Glutamatergic neuron (in vitro differentiated cells): Measurements from ENCODE around the gene PHLPP1. TPM values are rescaled to one million over a fixed set of nuclear protein-coding genes. Genes with fewer than 3 reads are reported as not detected.

Experiments
- DNase-seq: peaks from one replicate; pipeline ENCODE4 v3.0.0; 2022
- H3K27ac Mint-ChIP-seq: one replicate; pipeline ENCODE4 v1.8.0; 2020; ENCODE audit warnings: mild to moderate bottlenecking, mixed read lengths, inconsistent platforms; ENCODE audit not compliant: unreplicated experiment
- H3K27me3 Mint-ChIP-seq: one replicate; pipeline ENCODE4 v1.8.0; 2020; ENCODE audit warnings: mild to moderate bottlenecking, moderate library complexity, mixed read lengths, inconsistent platforms; ENCODE audit not compliant: unreplicated experiment
- H3K36me3 Mint-ChIP-seq: one replicate; pipeline ENCODE4 v1.8.0; 2020; ENCODE audit warnings: mild to moderate bottlenecking, mixed read lengths, inconsistent platforms; ENCODE audit not compliant: unreplicated experiment
- H3K4me1 Mint-ChIP-seq: one replicate; pipeline ENCODE4 v1.8.0; 2020; ENCODE audit warnings: mild to moderate bottlenecking, low read depth, mixed read lengths, inconsistent platforms; ENCODE audit not compliant: unreplicated experiment
- H3K4me3 Mint-ChIP-seq: one replicate; pipeline ENCODE4 v1.8.0; 2020; ENCODE audit warnings: mild to moderate bottlenecking, mixed read lengths, inconsistent platforms; ENCODE audit not compliant: unreplicated experiment
- H3K9me3 Mint-ChIP-seq: one replicate; pipeline ENCODE4 v1.8.0; 2020; ENCODE audit warnings: mild to moderate bottlenecking, moderate library complexity, mixed read lengths, inconsistent platforms; ENCODE audit not compliant: unreplicated experiment
- CTCF ChIP-seq: fragments of 200-600 bp; sonication (generic); IDR thresholded peaks from one replicate; pipeline ENCODE4 v1.5.0; 2021; ENCODE audit not compliant: partially characterized antibody, unreplicated experiment
- total RNA-seq: library from RNA; stranded (reverse); fragmentation: NEBNext Ultra II Directional; extraction: Animal tissue kit (Norgen Biotek cat#: 25700); gene quantifications from one replicate; pipeline ENCODE4 v1.2.1, GENCODE V29; 2021; ENCODE audit not compliant: unreplicated experiment

PHLPP1 gene
- total RNA-seq, 1 donor from 2014 or later: 14.0 TPM

GRCh38 chr18:62998443-62998842 is 283.1 kb downstream of the PHLPP1 start:
- peaks cover 3% of the 10 kb centered on the region for H3K9me3 Mint-ChIP-seq
- H3K4me1 Mint-ChIP-seq: peaks cover 4% of the 10 kb centered on the region
- TF ChIP-seq CTCF: no peak
- H3K4me3 Mint-ChIP-seq: no peak overlapping the region
- no peaks in the 10 kb centered on the region for H3K36me3 Mint-ChIP-seq
- no peak overlapping the region for H3K27ac Mint-ChIP-seq
- DNase-seq: no peak
- H3K27me3 Mint-ChIP-seq: peaks cover 3% of the 10 kb centered on the region

- H3K27ac Mint-ChIP-seq: no peak overlapping the region
- TF ChIP-seq CTCF: no peak
- H3K27me3 Mint-ChIP-seq: peaks cover 5% of the 10 kb centered on the region
- H3K4me3 Mint-ChIP-seq: no peak overlapping the region
- peaks cover 4% of the 10 kb centered on the region for H3K4me1 Mint-ChIP-seq
- H3K9me3 Mint-ChIP-seq: peaks cover 4% of the 10 kb centered on the region
- peaks cover 7% of the 10 kb centered on the region for H3K36me3 Mint-ChIP-seq
- no peak for DNase-seq
Observed at GRCh38 chr18:62999392-62999791, 284.1 kb downstream of the PHLPP1 start.

GRCh38 chr18:62999921-63000320 is 284.6 kb downstream of the PHLPP1 start:
- TF ChIP-seq CTCF: no peak
- Mint-ChIP-seq H3K27ac (no peak overlapping the region), H3K36me3 (peaks cover 8% of the 10 kb centered on the region), H3K9me3 (peaks cover 4% of the 10 kb centered on the region), H3K4me3 (no peak overlapping the region), H3K27me3 (peaks cover 7% of the 10 kb centered on the region), H3K4me1 (peaks cover 4% of the 10 kb centered on the region)
- no peak for DNase-seq

- Mint-ChIP-seq H3K36me3 (peaks cover 8% of the 10 kb centered on the region), H3K27me3 (peaks cover 10% of the 10 kb centered on the region), H3K27ac (no peak overlapping the region), H3K4me3 (no peak overlapping the region), H3K4me1 (peaks cover 4% of the 10 kb centered on the region), H3K9me3 (peaks cover 6% of the 10 kb centered on the region)
- no peak for TF ChIP-seq CTCF
- DNase-seq: no peak
Observed at GRCh38 chr18:63000839-63001238, 285.5 kb downstream of the PHLPP1 start.

GRCh38 chr18:63001861-63002260 is 286.5 kb downstream of the PHLPP1 start:
- Mint-ChIP-seq H3K4me1 (peaks cover 4% of the 10 kb centered on the region), H3K36me3 (peaks cover 8% of the 10 kb centered on the region), H3K9me3 (peaks cover 6% of the 10 kb centered on the region), H3K4me3 (no peak overlapping the region), H3K27me3 (peaks cover 13% of the 10 kb centered on the region), H3K27ac (no peak overlapping the region)
- no peak for TF ChIP-seq CTCF
- no peak for DNase-seq
